Ovary (tissue), 9 donors: ENCODE data around the gene AGXT. TPM values are rescaled to one million over a fixed set of nuclear protein-coding genes. Genes with fewer than 3 reads are reported as not detected.

Experiments
- DNase-seq, 5 donors: peaks; one replicate each; pipeline ENCODE4 v3.0.0-alpha.2; 2019 to 2020
- H3K27ac ChIP-seq, 2 donors: fragments of 200-600 bp; one replicate each; pipeline versions ENCODE4 v1.5.1 to v1.8.0; 2019 to 2022
- H3K27me3 ChIP-seq: fragments of 200-600 bp; one replicate; pipeline ENCODE4 v1.8.0; 2022
- H3K36me3 ChIP-seq: fragments of 200-600 bp; sonication (generic); one replicate; pipeline ENCODE4 v1.5.1; 2019
- H3K4me1 ChIP-seq: one replicate; pipeline ENCODE4 v1.8.1; 2013; ENCODE audit warnings: mild to moderate bottlenecking, moderate library complexity; ENCODE audit not compliant: insufficient read depth
- H3K4me3 ChIP-seq: fragments of 200-600 bp; sonication (generic); one replicate; pipeline ENCODE4 v1.5.1; 2017
- H3K9me3 ChIP-seq, 2 donors: fragments of 200-600 bp in 1 of 2; sonication (generic) in 1 of 2; one replicate each; pipeline versions ENCODE4 v1.5.1 to v1.8.1; 2013 to 2019; ENCODE audit warnings: mild to moderate bottlenecking in 1 of 2, moderate library complexity in 1 of 2
- EP300 ChIP-seq: sonication (generic); formaldehyde crosslinking; IDR thresholded peaks from one replicate; pipeline ENCODE4 v1.6.1; 2017; ENCODE audit warnings: antibody characterized with exemption
- POLR2A ChIP-seq: fragments of 450-650 bp; IDR thresholded peaks from one replicate; pipeline ENCODE4 v1.6.1; 2017; ENCODE audit warnings: antibody characterized with exemption, mild to moderate bottlenecking, moderate library complexity
- WGBS, 3 donors: extraction: QIAGEN DNeasy Blood & Tissue Kit in 1 of 3; methylation state at CpG; one replicate each; pipeline versions ENCODE4 v1.1.5 to v1.1.7; 2013 to 2017; 5-methylcytosine and 5-hydroxymethylcytosine counted together
- intact Hi-C, 4 donors: fragments of 100-400 bp; cut with DNase I; formaldehyde crosslinking; loops; one replicate each; pipeline versions ENCODE4 v1.11.0 to v1.15.1; 2022 to 2023
- polyA plus RNA-seq, 2 donors: library from polyadenylated mRNA; stranded (reverse); fragments of 200-250 nt in 1 of 2; fragments of 350-450 nt in 1 of 2; fragmentation: Illumina TruSeq in 1 of 2; extraction: RNeasy Lipid Tissue Mini Kit (QIAGEN cat#74804) in 1 of 2; gene quantifications; one replicate each; pipeline ENCODE4 v1.2.3, GENCODE V29; 2013 to 2014
- total RNA-seq, 7 donors: library from RNA; depleted of rRNA in 2 of 7; stranded (reverse); fragments of >200 nt in 2 of 7; fragmentation: NEBNext Ultra II Directional in 3 of 7; extraction: Animal tissue kit (Norgen Biotek cat#: 25700) in 3 of 7; gene quantifications; one replicate each; pipeline versions ENCODE4 v1.1.0 to v1.2.4, GENCODE V29; 2016 to 2023
- TF ChIP-seq, protein P1 (sequence below), 3 donors: fragments of 450-650 bp in 2 of 3; fragments of 200-600 bp in 1 of 3; IDR thresholded peaks; one replicate each; pipeline versions ENCODE4 v1.5.1 to v1.8.0; 2016 to 2022; ENCODE audit warnings: antibody characterized with exemption in 3 of 3, mild to moderate bottlenecking in 1 of 3
- donor health status: DM: no; HTN: no; CAD: no; lungs with moderate emphysema.
- donor health status: DM: no; HTN: no; CAD: no.
- donor health status: Bipolar disorder and iron deficiency.
- donor health status: DM: yes; HTN: yes; CAD: no.
- donor health status: DM: no; HTN: no; CAD: no.
- donor health status: DM: yes; HTN: yes; CAD: no.

Gene AGXT
- total and polyA plus RNA-seq, 9 donors: 0.04 to 0.79 (median 0.25) TPM; not detected in 6

DNA sequence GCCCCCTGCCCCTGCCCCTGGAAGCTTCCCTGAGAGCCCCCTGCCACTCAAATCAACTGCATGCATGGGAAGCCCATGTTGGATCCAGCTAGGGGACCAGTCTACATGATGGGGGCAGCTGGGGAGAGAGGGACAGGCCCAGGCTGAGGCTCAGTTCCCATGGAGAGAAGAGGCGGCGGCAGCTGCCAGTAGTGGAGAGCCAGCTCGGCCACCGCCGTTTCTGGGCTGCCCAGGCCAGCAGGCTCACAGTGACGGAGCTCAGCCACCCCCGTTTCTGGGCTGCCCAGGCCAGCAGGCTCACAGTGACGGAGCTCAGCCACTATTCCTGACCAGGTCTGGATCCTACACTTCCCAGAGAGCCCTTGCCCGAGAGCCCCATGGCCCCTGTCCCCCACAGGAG lies 23.7 kb downstream of the AGXT start:
- WGBS, 3 donors: 74 to 83% (median 80%) methylated on average over 9 of the region's 9 CpGs
- Histone ChIP-seq H3K27me3 (no peaks in the 10 kb centered on the region), H3K36me3 (no peaks in the 10 kb centered on the region), H3K9me3 (no peaks in the 10 kb centered on the region), H3K4me3 (no peak overlapping the region), H3K4me1 (no peaks in the 10 kb centered on the region), H3K27ac (no peak overlapping the region)
- no peak for DNase-seq
- TF ChIP-seq, protein P1, sequence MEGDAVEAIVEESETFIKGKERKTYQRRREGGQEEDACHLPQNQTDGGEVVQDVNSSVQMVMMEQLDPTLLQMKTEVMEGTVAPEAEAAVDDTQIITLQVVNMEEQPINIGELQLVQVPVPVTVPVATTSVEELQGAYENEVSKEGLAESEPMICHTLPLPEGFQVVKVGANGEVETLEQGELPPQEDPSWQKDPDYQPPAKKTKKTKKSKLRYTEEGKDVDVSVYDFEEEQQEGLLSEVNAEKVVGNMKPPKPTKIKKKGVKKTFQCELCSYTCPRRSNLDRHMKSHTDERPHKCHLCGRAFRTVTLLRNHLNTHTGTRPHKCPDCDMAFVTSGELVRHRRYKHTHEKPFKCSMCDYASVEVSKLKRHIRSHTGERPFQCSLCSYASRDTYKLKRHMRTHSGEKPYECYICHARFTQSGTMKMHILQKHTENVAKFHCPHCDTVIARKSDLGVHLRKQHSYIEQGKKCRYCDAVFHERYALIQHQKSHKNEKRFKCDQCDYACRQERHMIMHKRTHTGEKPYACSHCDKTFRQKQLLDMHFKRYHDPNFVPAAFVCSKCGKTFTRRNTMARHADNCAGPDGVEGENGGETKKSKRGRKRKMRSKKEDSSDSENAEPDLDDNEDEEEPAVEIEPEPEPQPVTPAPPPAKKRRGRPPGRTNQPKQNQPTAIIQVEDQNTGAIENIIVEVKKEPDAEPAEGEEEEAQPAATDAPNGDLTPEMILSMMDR (IDR thresholded peaks at IDR 0.05): no peak
- no peak for TF ChIP-seq POLR2A
- TF ChIP-seq EP300: no peak
- intact Hi-C loops: no loop called here

DNA sequence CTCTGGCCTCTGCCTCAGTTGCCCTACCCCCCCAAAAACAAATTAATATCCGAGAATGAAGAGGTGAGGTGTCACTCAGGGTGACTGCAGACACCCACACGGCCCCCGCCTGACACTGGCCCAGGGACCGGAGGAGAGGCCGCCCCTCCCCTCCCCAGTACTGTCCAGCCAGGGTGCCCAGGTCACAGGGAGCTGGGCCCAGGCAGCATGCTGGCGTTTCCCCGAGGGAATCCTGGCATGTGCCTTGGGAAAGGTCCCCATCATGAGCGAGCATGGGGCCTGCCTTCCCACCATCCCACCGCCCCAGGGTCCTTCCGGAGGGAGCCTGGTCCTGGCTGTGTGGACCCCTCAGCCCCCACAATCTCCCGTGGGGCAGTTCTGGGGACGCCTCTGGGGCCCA lies 24.3 kb downstream of the AGXT start:
- Histone ChIP-seq H3K4me3 (no peak overlapping the region), H3K36me3 (no peaks in the 10 kb centered on the region), H3K9me3 (no peaks in the 10 kb centered on the region), H3K27me3 (no peaks in the 10 kb centered on the region), H3K4me1 (no peaks in the 10 kb centered on the region), H3K27ac (no peak overlapping the region)
- TF ChIP-seq POLR2A (no peak), EP300 (no peak)
- TF ChIP-seq, protein P1 (IDR thresholded peaks at IDR 0.05): no peak
- DNase-seq: no peak
- intact Hi-C loops: no loop called here
- WGBS, 3 donors: 80 to 91% (median 85%) methylated on average over 10 to 12 of the region's 12 CpGs

DNA sequence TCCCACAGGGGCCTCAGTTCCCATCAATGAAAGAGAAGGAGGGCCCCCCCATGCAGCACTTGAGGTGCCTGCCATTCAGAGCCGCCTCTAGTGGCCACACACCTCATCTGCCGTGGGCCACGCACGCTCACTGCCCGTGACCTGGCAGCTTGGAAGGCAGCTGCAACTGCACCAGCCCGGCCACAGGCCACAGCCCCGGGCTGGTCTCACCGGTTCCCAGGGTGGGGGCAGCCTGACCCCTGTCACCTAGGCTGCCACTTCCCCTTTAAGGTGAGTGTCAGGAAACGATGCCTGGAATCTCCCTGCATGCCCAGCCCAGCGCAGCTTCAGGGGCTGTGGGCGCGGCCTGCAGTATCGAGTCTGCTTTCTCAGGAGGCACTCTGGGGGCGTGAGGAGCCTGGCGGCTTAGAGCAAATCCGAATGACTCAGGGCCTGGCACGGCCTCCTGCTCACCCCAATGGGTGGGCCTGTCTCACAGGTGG lies 24.8 kb downstream of the AGXT start:
- H3K9me3 ChIP-seq: no peaks in the 10 kb centered on the region
- no peaks in the 10 kb centered on the region for H3K4me1 ChIP-seq
- H3K27ac ChIP-seq: no peak overlapping the region
- H3K4me3 ChIP-seq: no peak overlapping the region
- 56 to 69% (median 63%) methylated on average over 16 to 17 of the region's 17 CpGs for WGBS, 3 donors
- no peaks in the 10 kb centered on the region for H3K36me3 ChIP-seq
- H3K27me3 ChIP-seq: no peaks in the 10 kb centered on the region
- no peak for DNase-seq
- TF ChIP-seq POLR2A: no peak
- no peak for TF ChIP-seq EP300
- TF ChIP-seq, protein P1 (IDR thresholded peaks at IDR 0.05): no peak
- intact Hi-C loops: no loop called here

DNA sequence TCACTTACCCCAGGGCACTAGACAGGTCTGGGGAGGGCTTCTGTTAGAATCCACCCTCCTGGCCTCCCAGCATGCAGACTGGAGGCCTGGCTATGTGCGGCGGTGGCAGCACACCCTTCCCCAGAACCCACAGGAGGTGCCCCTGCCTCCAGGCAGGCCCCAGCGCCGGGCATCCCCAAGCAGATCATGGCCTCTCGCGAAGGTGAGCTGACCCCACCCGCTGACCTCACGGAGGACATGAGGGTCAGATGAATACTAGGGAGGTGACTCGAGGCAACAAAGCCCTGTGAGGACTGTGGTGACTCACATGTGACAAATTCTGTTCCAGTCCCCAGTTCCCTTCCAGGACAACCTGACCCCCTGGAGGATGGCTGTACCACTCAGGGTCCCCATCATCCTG lies 25.4 kb downstream of the AGXT start:
- TF ChIP-seq EP300 (no peak), POLR2A (no peak)
- TF ChIP-seq, protein P1 (IDR thresholded peaks at IDR 0.05): no peak
- intact Hi-C loops: no loop called here
- H3K36me3 ChIP-seq: no peaks in the 10 kb centered on the region
- H3K9me3 ChIP-seq: no peaks in the 10 kb centered on the region
- H3K27ac ChIP-seq: no peak overlapping the region
- H3K4me1 ChIP-seq: no peaks in the 10 kb centered on the region
- WGBS, 3 donors: 69 to 89% (median 70%) methylated on average over 7 to 9 of the region's 9 CpGs
- H3K4me3 ChIP-seq: no peak overlapping the region
- no peaks in the 10 kb centered on the region for H3K27me3 ChIP-seq
- DNase-seq: no peak
